Stimulated activated CD4-positive, alpha-beta T cell treated with anti-CD3 and anti-CD28 coated beads, Interleukin-12 subunit alpha, Interleukin-12 subunit beta, amount 100 ng/mL, for 24 hours (primary cell): ENCODE results near the gene EDN2.

Experiments used
- DNase-seq, 2 experiments: peaks; one replicate each; pipeline ENCODE4 v3.0.0-alpha.2; 2020; ENCODE audit warnings: low read depth in 2 of 2

Gene EDN2

GRCh38 chr1:41498804-41499203, 14.3 kb upstream of the EDN2 start:
- no peak for DNase-seq

GRCh38 chr1:41498391-41498790, 13.9 kb upstream of the EDN2 start:
- DNase-seq, result no peak

- no peak for DNase-seq
Observed at GRCh38 chr1:41497461-41498030, 13.1 kb upstream of the EDN2 start.

- DNase-seq, result no peak
Observed at GRCh38 chr1:41497056-41497440, 12.6 kb upstream of the EDN2 start.

- peak in 1 of 2 experiments; percentile 54 for DNase-seq
Observed at GRCh38 chr1:41496080-41497055, 11.9 kb upstream of the EDN2 start.

- DNase-seq, result no peak
Observed at GRCh38 chr1:41495210-41495948, 10.9 kb upstream of the EDN2 start.

- no peak for DNase-seq
Observed at GRCh38 chr1:41494351-41495209, 10.1 kb upstream of the EDN2 start.

GRCh38 chr1:41493626-41494350, 9.3 kb upstream of the EDN2 start:
- DNase-seq, result no peak

GRCh38 chr1:41493117-41493536, 8.6 kb upstream of the EDN2 start:
- DNase-seq, result no peak

GRCh38 chr1:41492341-41492848, 7.9 kb upstream of the EDN2 start:
- peak in 1 of 2 experiments; percentile 35 for DNase-seq

GRCh38 chr1:41490911-41491310, 6.4 kb upstream of the EDN2 start:
- DNase-seq, result no peak

- DNase-seq, result no peak
Observed at GRCh38 chr1:41489561-41489960, 5.1 kb upstream of the EDN2 start.

- no peak for DNase-seq
Observed at GRCh38 chr1:41488040-41488951, 3.8 kb upstream of the EDN2 start.

GRCh38 chr1:41487126-41488039, 2.9 kb upstream of the EDN2 start:
- DNase-seq, result no peak

- DNase-seq, result no peak
Observed at GRCh38 chr1:41486371-41487125, 2.1 kb upstream of the EDN2 start.

GRCh38 chr1:41486053-41486370, 1.5 kb upstream of the EDN2 start:
- DNase-seq, result no peak

- DNase-seq, result no peak
Observed at GRCh38 chr1:41485605-41486004, 1.1 kb upstream of the EDN2 start.

GRCh38 chr1:41483960-41484401, 502 bp downstream of the EDN2 start:
- no peak for DNase-seq
